DND-41 (cell line): Measurements from ENCODE around the gene DYNLT4.

ENCODE experiments used
- ATAC-seq: fragments of 200-7000 bp; cut with Tn5 transposase; 3 replicates; pipeline ENCODE4 v1.9.1; 2021; ENCODE audit warnings: low read depth; ENCODE audit not compliant: insufficient read depth
- DNase-seq: peaks from one replicate; pipeline ENCODE4 v3.0.0-alpha.2; 2020
- H2AFZ ChIP-seq: 2 replicates; pipeline ENCODE4 v1.6.0; 2012; ENCODE audit warnings: low read depth, low read length
- H3K27ac ChIP-seq: 2 replicates; pipeline ENCODE4 v1.5.1; 2012; ENCODE audit warnings: low read length, inconsistent platforms
- H3K27me3 ChIP-seq: fragments of 200-600 bp; sonication (generic); 2 replicates; pipeline ENCODE4 v1.6.0; 2012; ENCODE audit warnings: low read length, mild to moderate bottlenecking, inconsistent platforms; ENCODE audit not compliant: insufficient read depth, poor library complexity
- H3K36me3 ChIP-seq: 2 replicates; pipeline ENCODE4 v1.5.1; 2012; ENCODE audit warnings: low read length, inconsistent platforms; ENCODE audit not compliant: insufficient read depth
- H3K4me1 ChIP-seq: 2 replicates; pipeline ENCODE4 v1.5.1; 2012; ENCODE audit warnings: mild to moderate bottlenecking, low read length; ENCODE audit not compliant: insufficient read depth
- H3K4me2 ChIP-seq: 2 replicates; pipeline ENCODE4 v1.6.0; 2012; ENCODE audit warnings: mild to moderate bottlenecking, moderate library complexity, low read length, inconsistent platforms; ENCODE audit not compliant: insufficient read depth
- H3K4me3 ChIP-seq, 2 experiments: fragments of 200-600 bp in 1 of 2; shearing (Covaris generic) in 1 of 2; 2 replicates each; pipeline ENCODE4 v1.5.1; 2012 to 2016; ENCODE audit warnings: inconsistent platforms in 2 of 2, low read length in 2 of 2, mild to moderate bottlenecking in 2 of 2, low read depth in 1 of 2, moderate library complexity in 1 of 2
- H3K79me2 ChIP-seq: 2 replicates; pipeline ENCODE4 v1.6.0; 2012; ENCODE audit warnings: low read length, inconsistent platforms; ENCODE audit not compliant: insufficient read depth
- H3K9ac ChIP-seq: 2 replicates; pipeline ENCODE4 v1.6.0; 2012; ENCODE audit warnings: low read depth, mild to moderate bottlenecking, inconsistent platforms, low read length, moderate library complexity
- H3K9me3 ChIP-seq: 2 replicates; pipeline ENCODE4 v1.5.1; 2012; ENCODE audit warnings: low read length, moderate library complexity, mild to moderate bottlenecking, inconsistent platforms; ENCODE audit not compliant: insufficient read depth, severe bottlenecking
- H4K20me1 ChIP-seq: 2 replicates; pipeline ENCODE4 v1.6.0; 2012; ENCODE audit warnings: low read length; ENCODE audit not compliant: insufficient read depth
- EZH2 ChIP-seq: IDR thresholded peaks from 3 replicates; pipeline ENCODE4 v1.6.1; 2012; ENCODE audit warnings: borderline replicate concordance, low read depth, mild to moderate bottlenecking, moderate library complexity, low read length, inconsistent platforms; ENCODE audit not compliant: severe bottlenecking
- TF ChIP-seq, protein P1 (sequence below): IDR thresholded peaks from 2 replicates; pipeline ENCODE4 v1.5.1; 2012; ENCODE audit warnings: borderline replicate concordance, low read length, moderate library complexity, mild to moderate bottlenecking; ENCODE audit not compliant: poor library complexity, severe bottlenecking; ENCODE audit errors: extremely low read depth

DYNLT4 gene

DNA sequence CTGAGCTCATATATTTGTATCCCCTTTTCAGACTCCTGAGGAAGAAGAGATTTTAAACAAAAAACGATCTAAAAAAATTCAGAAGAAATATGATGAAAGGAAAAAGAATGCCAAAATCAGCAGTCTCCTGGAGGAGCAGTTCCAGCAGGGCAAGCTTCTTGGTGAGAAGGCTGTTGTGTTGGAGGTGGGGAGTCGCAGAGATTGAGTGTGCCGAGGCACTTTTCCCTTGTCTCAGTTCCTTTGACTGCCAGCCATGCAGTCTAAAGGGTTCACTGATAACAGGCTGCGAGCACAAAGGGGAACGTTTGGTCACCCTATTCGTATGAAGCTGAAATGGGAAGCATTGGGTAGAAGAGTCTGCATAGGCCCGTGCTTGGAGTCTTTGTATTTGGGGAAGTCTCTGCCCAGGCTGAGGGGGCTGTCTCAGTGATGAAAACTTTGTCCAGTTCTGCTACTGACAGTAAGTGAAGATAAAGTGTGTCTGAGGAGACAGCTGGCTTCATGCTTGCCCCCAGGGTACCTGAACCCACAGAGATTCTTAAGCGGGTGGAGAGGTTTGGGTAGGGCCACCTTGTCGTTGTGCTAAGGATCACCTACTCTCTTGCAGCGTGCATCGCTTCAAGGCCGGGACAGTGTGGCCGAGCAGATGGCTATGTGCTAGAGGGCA, 29.0 kb downstream of the DYNLT4 start:
- no peak for TF ChIP-seq EZH2
- TF ChIP-seq, protein P1, sequence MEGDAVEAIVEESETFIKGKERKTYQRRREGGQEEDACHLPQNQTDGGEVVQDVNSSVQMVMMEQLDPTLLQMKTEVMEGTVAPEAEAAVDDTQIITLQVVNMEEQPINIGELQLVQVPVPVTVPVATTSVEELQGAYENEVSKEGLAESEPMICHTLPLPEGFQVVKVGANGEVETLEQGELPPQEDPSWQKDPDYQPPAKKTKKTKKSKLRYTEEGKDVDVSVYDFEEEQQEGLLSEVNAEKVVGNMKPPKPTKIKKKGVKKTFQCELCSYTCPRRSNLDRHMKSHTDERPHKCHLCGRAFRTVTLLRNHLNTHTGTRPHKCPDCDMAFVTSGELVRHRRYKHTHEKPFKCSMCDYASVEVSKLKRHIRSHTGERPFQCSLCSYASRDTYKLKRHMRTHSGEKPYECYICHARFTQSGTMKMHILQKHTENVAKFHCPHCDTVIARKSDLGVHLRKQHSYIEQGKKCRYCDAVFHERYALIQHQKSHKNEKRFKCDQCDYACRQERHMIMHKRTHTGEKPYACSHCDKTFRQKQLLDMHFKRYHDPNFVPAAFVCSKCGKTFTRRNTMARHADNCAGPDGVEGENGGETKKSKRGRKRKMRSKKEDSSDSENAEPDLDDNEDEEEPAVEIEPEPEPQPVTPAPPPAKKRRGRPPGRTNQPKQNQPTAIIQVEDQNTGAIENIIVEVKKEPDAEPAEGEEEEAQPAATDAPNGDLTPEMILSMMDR = no peak
- Histone ChIP-seq H2AFZ (no peak overlapping the region), H4K20me1 (peaks cover 34% of the 10 kb centered on the region), H3K9me3 (no peaks in the 10 kb centered on the region), H3K4me1 (peaks cover 34% of the 10 kb centered on the region), H3K79me2 (peaks cover 46% of the 10 kb centered on the region), H3K9ac (no peak overlapping the region), H3K36me3 (peaks cover 57% of the 10 kb centered on the region), H3K27ac (no peak overlapping the region), H3K4me3 (peak overlapping the region in 1 of 2 experiments; percentile 91; a peak in 1 of 4 replicates), H3K4me2 (peak overlapping the region; percentile 86; the same call in 1 of the 2 replicates), H3K27me3 (no peaks in the 10 kb centered on the region)
- no peak for DNase-seq
- no peak for ATAC-seq

DNA sequence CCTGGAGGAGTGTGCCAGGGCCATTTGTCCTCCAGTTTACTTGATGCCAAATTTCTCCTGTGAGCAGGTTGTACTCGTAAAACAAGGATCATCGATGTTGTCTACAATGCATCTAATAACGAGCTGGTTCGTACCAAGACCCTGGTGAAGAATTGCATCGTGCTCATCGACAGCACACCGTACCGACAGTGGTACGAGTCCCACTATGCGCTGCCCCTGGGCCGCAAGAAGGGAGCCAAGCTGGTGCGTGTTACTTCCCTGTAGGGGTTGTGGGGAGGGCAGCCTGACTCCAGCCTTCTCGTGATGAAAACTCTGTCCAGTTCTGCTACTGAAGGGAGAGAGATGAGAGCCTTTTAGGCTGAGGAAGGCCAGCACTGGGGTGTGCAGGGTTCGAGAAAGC, 29.6 kb downstream of the DYNLT4 start:
- no peak for ATAC-seq
- Histone ChIP-seq H3K79me2 (peaks cover 46% of the 10 kb centered on the region), H3K4me2 (peak overlapping the region; percentile 86), H3K4me1 (peaks cover 34% of the 10 kb centered on the region), H3K27me3 (no peaks in the 10 kb centered on the region), H3K4me3 (peak overlapping the region in 1 of 2 experiments; percentile 91; a peak in 1 of 4 replicates), H3K36me3 (peaks cover 57% of the 10 kb centered on the region), H3K9ac (peak overlapping the region; percentile 89), H3K9me3 (no peaks in the 10 kb centered on the region), H3K27ac (peak overlapping the region; percentile 14; the same call in 1 of the 2 replicates), H4K20me1 (peaks cover 34% of the 10 kb centered on the region), H2AFZ (no peak overlapping the region)
- no peak for TF ChIP-seq EZH2
- TF ChIP-seq, protein P1 = no peak
- DNase-seq = no peak

DNA sequence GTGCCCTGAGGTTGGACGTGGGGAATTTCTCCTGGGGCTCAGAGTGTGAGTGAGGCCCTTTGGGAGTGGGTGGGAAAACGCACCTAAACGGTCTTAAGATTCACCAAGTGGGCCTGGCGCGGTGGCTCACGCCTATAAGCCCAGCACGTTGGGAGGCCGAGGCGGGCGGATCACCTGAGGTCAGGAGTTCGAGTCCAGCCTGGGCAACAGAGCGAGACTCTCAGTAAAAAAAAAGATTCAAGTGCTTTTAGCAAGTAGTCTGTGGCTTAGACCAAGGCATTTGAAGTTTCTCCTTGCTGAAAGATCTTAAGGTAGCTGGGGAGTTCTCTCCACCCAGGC, 30.5 kb downstream of the DYNLT4 start:
- TF ChIP-seq, protein P1 = no peak
- TF ChIP-seq EZH2 = no peak
- Histone ChIP-seq H3K79me2 (peaks cover 46% of the 10 kb centered on the region), H3K4me1 (peaks cover 34% of the 10 kb centered on the region), H4K20me1 (peaks cover 34% of the 10 kb centered on the region), H3K4me3 (peak overlapping the region; percentile 91; a peak in 3 of 4 replicates), H3K27me3 (no peaks in the 10 kb centered on the region), H2AFZ (no peak overlapping the region), H3K36me3 (peaks cover 57% of the 10 kb centered on the region), H3K9me3 (no peaks in the 10 kb centered on the region), H3K27ac (peak overlapping the region; percentile 87), H3K4me2 (peak overlapping the region; percentile 86), H3K9ac (peak overlapping the region; percentile 89)
- DNase-seq (no peak), ATAC-seq (no peak)
